ENCODE results near the gene CBARP.
A peak's percentile ranks its signal among the peaks of the same experiment; 100 is the strongest.
"Not testable (repeated sequence)": the region's sequence is repeated elsewhere in the genome, so short reads cannot be mapped to it uniquely, and the experiment has no call there.

The CBARP gene

GRCh38 chr19:1250437-1251260 is 12.8 kb upstream of the CBARP start:
- peak in 1 of 2 experiments; percentile 47 for DNase-seq

GRCh38 chr19:1249990-1250436 is 12.2 kb upstream of the CBARP start:
- no peak for DNase-seq

- DNase-seq = peak; percentile 95 to 96
These were observed 11.6 kb upstream of the CBARP start for GRCh38 chr19:1249298-1249989.

GRCh38 chr19:1248786-1249297 is 11.0 kb upstream of the CBARP start:
- DNase-seq = peak; percentile 74 to 80

- DNase-seq = peak; percentile 48 to 58
These were observed 10.5 kb upstream of the CBARP start, which contains the start of gene MIDN for GRCh38 chr19:1248139-1248785. TSS of gene MIDN (plus strand) at chr19:1248583. CDS start at chr19:1250297, 1,714 bp downstream.

GRCh38 chr19:1247748-1248138 is 9.9 kb upstream of the CBARP start:
- DNase-seq = no peak

GRCh38 chr19:1246265-1247087 is 8.7 kb upstream of the CBARP start:
- not testable (repeated sequence) for DNase-seq

GRCh38 chr19:1245494-1246264 is 7.9 kb upstream of the CBARP start:
- DNase-seq = no peak

- DNase-seq = no peak
These were observed 7.1 kb upstream of the CBARP start for GRCh38 chr19:1244693-1245451.

GRCh38 chr19:1243768-1244692 is 6.2 kb upstream of the CBARP start:
- peak; percentile 81 to 83 for DNase-seq

- DNase-seq = peak; percentile 84 to 88
These were observed 3.8 kb upstream of the CBARP start, which contains the start of gene ATP5F1D for GRCh38 chr19:1241417-1242095. TSS of gene ATP5F1D (plus strand) at chr19:1241751. CDS start at chr19:1241851, 100 bp downstream.

GRCh38 chr19:1240925-1241324 is 3.1 kb upstream of the CBARP start:
- no peak for DNase-seq

- DNase-seq = peak; percentile 87 to 91
These were observed 2.3 kb upstream of the CBARP start for GRCh38 chr19:1239796-1240737.

GRCh38 chr19:1239420-1239795 is 1.6 kb upstream of the CBARP start:
- DNase-seq = no peak

GRCh38 chr19:1238369-1239303 is 831 bp upstream of the CBARP start:
- no peak for DNase-seq

GRCh38 chr19:1237027-1237659 is 662 bp downstream of the CBARP start:
- DNase-seq = no peak
